ENCODE measurements around the gene RMI2. TPM values are rescaled to one million over a fixed set of nuclear protein-coding genes. Genes with fewer than 3 reads are reported as not detected.

Gene RMI2
- total and polyA plus RNA-seq, 9 of the 15 experiments (the other 6 are each of a cell fraction or from before 2014, with no cell fraction given) = 8.0 to 43.4 (median 32.5) TPM

- no peak overlapping the region for H3K27ac ChIP-seq (ENCODE audit: extremely low read depth, low read depth, low read length)
- ChIA-PET CTCF (ENCODE audit: low intra/inter-chr PET ratio) (no interaction called here), POLR2A (interaction anchor here (0.6 to 1.0 kb wide), 2 partner anchors 10 to 50 kb away, joined by 3 read pairs; no protein-coding TSS in a partner anchor)
- TF ChIP-seq MYNN (IDR thresholded peaks at IDR 0.05) = no peak
- TF ChIP-seq MYNN (CRISPR knock-in tag; IDR thresholded peaks at IDR 0.05) = no peak
- no peak for TF ChIP-seq NCOA2 (IDR thresholded peaks at IDR 0.05; ENCODE audit: partially characterized antibody in 2 of 2)
- TF ChIP-seq ZNF24 (IDR thresholded peaks at IDR 0.05) = no peak
- peak; percentile 34; the same call in 1 of the 2 replicates for TF ChIP-seq CEBPB (tag; IDR thresholded peaks at IDR 0.05)
- TF ChIP-seq YBX1 (IDR thresholded peaks at IDR 0.05) = no peak
- TF ChIP-seq ATF3 (IDR thresholded peaks at IDR 0.05) = 0 out of 2 replicates have a peak, but pooled peaks have one; percentile 12
- no peak for TF ChIP-seq ATF3 (CRISPR knock-in tag; conservative IDR thresholded peaks at IDR 0.05)
- TF ChIP-seq KAT7 (CRISPR knock-in tag; IDR thresholded peaks at IDR 0.05; ENCODE audit: borderline replicate concordance) = no peak
- TF ChIP-seq ZNF655 (CRISPR knock-in tag; IDR thresholded peaks at IDR 0.05) = no peak
- TF ChIP-seq HSF4 (CRISPR knock-in tag; IDR thresholded peaks at IDR 0.05; ENCODE audit: borderline replicate concordance) = no peak
- peak; percentile 85 for TF ChIP-seq DACH1 (IDR thresholded peaks at IDR 0.05; ENCODE audit: partially characterized antibody)
- TF ChIP-seq ZNF121 (CRISPR knock-in tag; conservative IDR thresholded peaks at IDR 0.05) = peak; percentile 52; the same call in 1 of the 2 replicates
- H3K9me3 ChIP-seq (replicated peaks; ENCODE audit: control insufficient read depth, insufficient read depth, low read depth, low read length) = peaks cover 2% of the 10 kb centered on the region; the same call in 1 of the 2 replicates
- H3K79me2 ChIP-seq (ENCODE audit: control insufficient read depth, insufficient read depth, low read length) = no peaks in the 10 kb centered on the region
- in situ Hi-C loops (cut with MboI) = no loop called here
- peaks cover 13 to 27% of the 10 kb centered on the region in 2 experiments; a peak in 4 of 5 replicates for H3K27me3 ChIP-seq (ENCODE audit: control insufficient read depth in 2 of 2, insufficient read depth in 2 of 2, low read length in 2 of 2)
- intact Hi-C loops (cut with micrococcal nuclease) = no loop called here
- H3K4me3 ChIP-seq = no peak overlapping the region
- H3K36me3 ChIP-seq (ENCODE audit: control insufficient read depth, insufficient read depth, low read length) = no peaks in the 10 kb centered on the region
- BruUV-seq (replicated peaks) = no TSS peak
- ATAC-seq (no peak), FAIRE-seq (no peak), DNase-seq (ENCODE audit: extremely low read depth in 1 of 4, low spot score in 3 of 4) (no peak)
- H3K4me1 ChIP-seq (replicated peaks in 1 of 2; ENCODE audit: control insufficient read depth in 2 of 2, insufficient read depth in 2 of 2, low read length in 2 of 2) = peaks cover 0 to 3% of the 10 kb centered on the region in 2 experiments; a peak in 3 of 5 replicates
- no peak overlapping the region for H3K4me2 ChIP-seq (ENCODE audit: insufficient read depth, low read length)
- H2AFZ ChIP-seq (ENCODE audit: low read depth, low read length) = no peak overlapping the region
- H3K9ac ChIP-seq (ENCODE audit: insufficient read depth in 1 of 2, low read depth in 2 of 2, low read length in 2 of 2) = no peak overlapping the region
- WGBS (ENCODE audit: insufficient coverage, low coverage, missing lambda C conversion rate) = 42% methylated on average over 11 of the region's 11 CpGs
- H4K20me1 ChIP-seq (replicated peaks; ENCODE audit: control insufficient read depth, insufficient read depth, low read length) = no peaks in the 10 kb centered on the region
- no peaks in the 10 kb centered on the region for H3K9me1 ChIP-seq (ENCODE audit: control insufficient read depth, insufficient read depth, low read length)
Measured at GRCh38 chr16:11323551-11324336, 21.5 kb upstream of the RMI2 start.
